GM10266 (cell line): Measurements from ENCODE around the gene SOX13.
"Not testable (repeated sequence)": the region's sequence is repeated elsewhere in the genome, so short reads cannot be mapped to it uniquely, and the experiment has no call there.

ENCODE experiments used
- DNase-seq: peaks from one replicate; pipeline ENCODE4 v3.0.0; 2012; ENCODE audit errors: extremely low spot score
- CTCF ChIP-seq: IDR thresholded peaks from 2 replicates; pipeline ENCODE4 v1.5.1; 2012; ENCODE audit warnings: mild to moderate bottlenecking, low read depth; ENCODE audit not compliant: control insufficient read depth, insufficient read depth; ENCODE audit errors: missing control alignments

Gene SOX13

GRCh38 chr1:204093421-204093717, 20.5 kb downstream of the SOX13 start:
- no peak for TF ChIP-seq CTCF
- no peak for DNase-seq

GRCh38 chr1:204093781-204094180, 20.9 kb downstream of the SOX13 start:
- no peak for TF ChIP-seq CTCF
- DNase-seq: no peak

GRCh38 chr1:204094313-204094729, 21.4 kb downstream of the SOX13 start:
- DNase-seq: no peak
- no peak for TF ChIP-seq CTCF

- DNase-seq: no peak
- no peak for TF ChIP-seq CTCF
Measured at GRCh38 chr1:204094856-204095634, 22.1 kb downstream of the SOX13 start.

- DNase-seq: no peak
Measured at GRCh38 chr1:204096931-204097330, 24.0 kb downstream of the SOX13 start.

GRCh38 chr1:204098683-204099082, 25.8 kb downstream of the SOX13 start:
- no peak for DNase-seq
- no peak for TF ChIP-seq CTCF

More at GRCh38 chr1:204096931-204097330, 24.0 kb downstream of the SOX13 start:
- TF ChIP-seq CTCF: no peak

- DNase-seq: not testable (repeated sequence)
Measured at GRCh38 chr1:204099754-204100153, 26.8 kb downstream of the SOX13 start.
